ENCODE results near the gene MYO1D. TPM values are rescaled to one million over a fixed set of nuclear protein-coding genes. Genes with fewer than 3 reads are reported as not detected.
A peak's percentile ranks its signal among the peaks of the same experiment; 100 is the strongest.
"Not testable (repeated sequence)": the region's sequence is repeated elsewhere in the genome, so short reads cannot be mapped to it uniquely, and the experiment has no call there.

MYO1D gene
- total RNA-seq, 1 donor from 2014 or later = 5.5 TPM

GRCh38 chr17:32827227-32827626, 49.7 kb downstream of the MYO1D start:
- Histone ChIP-seq H3K9me3 (replicated peaks) (no peaks in the 10 kb centered on the region), H3K27me3 (ENCODE audit: low read depth) (no peaks in the 10 kb centered on the region), H3K4me3 (no peak overlapping the region), H3K27ac (replicated peaks) (no peak overlapping the region), H3K36me3 (no peaks in the 10 kb centered on the region), H3K4me1 (peaks cover 19% of the 10 kb centered on the region)
- TF ChIP-seq, protein P1, sequence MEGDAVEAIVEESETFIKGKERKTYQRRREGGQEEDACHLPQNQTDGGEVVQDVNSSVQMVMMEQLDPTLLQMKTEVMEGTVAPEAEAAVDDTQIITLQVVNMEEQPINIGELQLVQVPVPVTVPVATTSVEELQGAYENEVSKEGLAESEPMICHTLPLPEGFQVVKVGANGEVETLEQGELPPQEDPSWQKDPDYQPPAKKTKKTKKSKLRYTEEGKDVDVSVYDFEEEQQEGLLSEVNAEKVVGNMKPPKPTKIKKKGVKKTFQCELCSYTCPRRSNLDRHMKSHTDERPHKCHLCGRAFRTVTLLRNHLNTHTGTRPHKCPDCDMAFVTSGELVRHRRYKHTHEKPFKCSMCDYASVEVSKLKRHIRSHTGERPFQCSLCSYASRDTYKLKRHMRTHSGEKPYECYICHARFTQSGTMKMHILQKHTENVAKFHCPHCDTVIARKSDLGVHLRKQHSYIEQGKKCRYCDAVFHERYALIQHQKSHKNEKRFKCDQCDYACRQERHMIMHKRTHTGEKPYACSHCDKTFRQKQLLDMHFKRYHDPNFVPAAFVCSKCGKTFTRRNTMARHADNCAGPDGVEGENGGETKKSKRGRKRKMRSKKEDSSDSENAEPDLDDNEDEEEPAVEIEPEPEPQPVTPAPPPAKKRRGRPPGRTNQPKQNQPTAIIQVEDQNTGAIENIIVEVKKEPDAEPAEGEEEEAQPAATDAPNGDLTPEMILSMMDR (IDR thresholded peaks at IDR 0.05; ENCODE audit: borderline replicate concordance) = no peak
- DNase-seq = no peak
- intact Hi-C loops (cut with micrococcal nuclease) = no loop called here

DNA sequence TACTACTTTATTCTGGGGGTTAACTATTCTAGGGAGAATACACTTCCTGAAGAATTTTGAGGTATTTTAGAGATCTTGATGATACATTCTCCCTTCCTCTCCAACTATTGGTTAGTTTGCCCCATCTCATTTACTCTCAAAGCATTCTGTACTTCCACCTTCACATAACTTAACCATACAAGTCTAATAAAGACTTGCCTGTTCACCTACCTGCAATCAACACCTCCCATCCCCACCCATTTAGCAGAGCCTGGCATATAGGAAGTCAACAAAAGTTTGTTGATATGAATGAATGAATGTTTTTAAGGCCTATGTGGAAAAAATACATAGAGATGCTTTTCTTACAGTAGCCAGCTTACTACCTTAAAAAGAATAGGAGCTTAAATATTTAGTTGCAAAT, 50.8 kb downstream of the MYO1D start:
- no peak overlapping the region for H3K27ac ChIP-seq (replicated peaks)
- no peaks in the 10 kb centered on the region for H3K27me3 ChIP-seq (ENCODE audit: low read depth)
- H3K9me3 ChIP-seq (replicated peaks) = no peaks in the 10 kb centered on the region
- TF ChIP-seq, protein P1 (IDR thresholded peaks at IDR 0.05; ENCODE audit: borderline replicate concordance) = no peak
- peaks cover 19% of the 10 kb centered on the region for H3K4me1 ChIP-seq
- H3K36me3 ChIP-seq = no peaks in the 10 kb centered on the region
- DNase-seq = no peak
- no peak overlapping the region for H3K4me3 ChIP-seq
- intact Hi-C loops (cut with micrococcal nuclease) = no loop called here

DNA sequence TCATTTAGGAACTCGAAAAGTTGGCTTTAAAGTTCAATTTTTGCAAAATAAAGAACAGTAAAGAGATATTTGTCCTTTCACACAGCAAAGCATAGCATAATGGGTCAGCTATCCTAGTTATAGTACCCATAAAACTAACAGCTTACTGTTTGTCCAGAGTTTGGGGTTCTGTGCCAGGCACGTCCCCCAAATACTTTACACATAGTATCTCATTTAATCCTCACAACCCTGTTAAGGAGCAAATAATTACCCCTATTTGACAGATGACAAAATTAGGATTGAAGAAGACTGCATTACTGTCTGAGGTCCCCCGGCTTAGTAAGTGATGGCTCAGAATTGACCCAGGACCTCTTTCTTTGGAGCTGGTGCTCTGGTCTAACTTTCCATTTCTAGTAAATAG, 52.6 kb downstream of the MYO1D start:
- DNase-seq = no peak
- TF ChIP-seq, protein P1 (IDR thresholded peaks at IDR 0.05; ENCODE audit: borderline replicate concordance) = no peak
- H3K27me3 ChIP-seq (ENCODE audit: low read depth) = no peaks in the 10 kb centered on the region
- intact Hi-C loops (cut with micrococcal nuclease) = no loop called here
- H3K4me1 ChIP-seq = peaks cover 23% of the 10 kb centered on the region
- H3K9me3 ChIP-seq (replicated peaks) = no peaks in the 10 kb centered on the region
- no peak overlapping the region for H3K27ac ChIP-seq (replicated peaks)
- no peaks in the 10 kb centered on the region for H3K36me3 ChIP-seq
- no peak overlapping the region for H3K4me3 ChIP-seq

DNA sequence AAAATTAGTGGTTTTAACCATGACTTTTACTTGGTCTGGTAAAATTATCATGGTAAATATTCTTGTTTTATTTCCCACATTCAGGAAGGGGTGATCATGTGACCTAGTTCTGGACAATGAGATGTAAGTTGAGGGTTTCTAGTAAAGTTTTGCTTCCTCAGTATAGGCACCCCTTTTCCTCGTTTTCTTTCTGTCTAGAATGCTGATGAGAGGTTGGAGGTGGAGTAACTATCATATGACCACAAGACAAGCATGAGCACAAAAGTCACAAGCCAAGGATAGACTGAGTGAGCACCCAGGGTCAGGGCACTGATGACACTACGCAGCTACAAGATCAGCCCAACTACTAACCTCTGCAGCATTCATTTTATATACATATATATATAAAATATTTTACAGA, 53.9 kb downstream of the MYO1D start:
- intact Hi-C loops (cut with micrococcal nuclease) = no loop called here
- H3K27ac ChIP-seq (replicated peaks) = no peak overlapping the region

DNA sequence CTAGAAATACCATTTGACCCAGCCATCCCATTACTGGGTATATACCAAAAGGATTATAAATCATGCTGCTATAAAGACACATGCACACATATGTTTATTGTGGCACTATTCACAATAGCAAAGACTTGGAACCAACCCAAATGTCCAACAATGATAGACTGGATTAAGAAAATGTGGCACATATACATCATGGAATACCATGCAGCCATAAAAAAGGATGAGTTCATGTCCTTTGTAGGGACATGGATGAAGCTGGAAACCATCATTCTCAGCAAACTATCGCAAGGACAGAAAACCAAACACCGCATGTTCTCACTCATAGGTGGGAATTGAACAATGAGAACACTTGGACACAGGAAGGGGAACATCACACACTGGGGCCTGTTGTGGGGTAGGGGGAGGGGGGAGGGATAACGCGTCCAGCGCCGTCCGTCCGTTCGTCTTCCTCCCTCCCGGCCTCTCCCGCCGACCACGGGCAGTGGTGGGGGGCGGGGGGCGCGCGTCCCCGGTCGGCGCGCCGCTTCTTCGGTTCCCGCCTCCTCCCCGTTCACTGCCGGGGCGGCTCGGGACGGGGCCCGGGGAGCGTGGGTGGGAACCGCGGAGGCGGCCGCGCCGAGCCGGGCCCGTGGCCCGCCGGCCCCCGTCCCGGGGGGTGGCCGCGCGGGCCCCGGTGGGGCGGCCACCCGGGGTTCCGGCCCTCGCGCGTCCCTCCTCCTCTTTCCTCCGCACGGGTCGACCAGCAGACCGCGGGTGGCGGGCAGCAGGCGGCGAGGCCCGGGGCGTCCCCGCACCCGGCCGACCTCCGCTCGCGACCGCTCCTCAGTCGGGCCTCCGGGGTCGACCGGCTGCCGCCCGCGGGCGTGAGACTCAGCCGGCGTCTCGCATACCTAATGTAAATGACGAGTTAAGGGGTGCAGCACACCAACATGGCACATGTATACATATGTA, 54.7 kb downstream of the MYO1D start:
- Histone ChIP-seq H3K4me1 (peaks cover 25% of the 10 kb centered on the region), H3K4me3 (peak overlapping the region; percentile 62)
- DNase-seq = peak; percentile 30
- H3K27ac ChIP-seq (replicated peaks); H3K36me3 ChIP-seq; intact Hi-C loops (cut with micrococcal nuclease); H3K9me3 ChIP-seq (replicated peaks); H3K27me3 ChIP-seq (ENCODE audit: low read depth): not testable (repeated sequence)

More for the DNA sequence above, 53.9 kb downstream of the MYO1D start:
- no peaks in the 10 kb centered on the region for H3K9me3 ChIP-seq (replicated peaks)
- H3K36me3 ChIP-seq = no peaks in the 10 kb centered on the region
- H3K4me3 ChIP-seq = peak overlapping the region; percentile 62
- DNase-seq = no peak
- H3K27me3 ChIP-seq (ENCODE audit: low read depth) = no peaks in the 10 kb centered on the region
- TF ChIP-seq, protein P1 (IDR thresholded peaks at IDR 0.05; ENCODE audit: borderline replicate concordance) = no peak
- H3K4me1 ChIP-seq = peaks cover 27% of the 10 kb centered on the region

- no peaks in the 10 kb centered on the region for H3K36me3 ChIP-seq
- H3K9me3 ChIP-seq (replicated peaks) = no peaks in the 10 kb centered on the region
- no peak for DNase-seq
- no peak overlapping the region for H3K27ac ChIP-seq (replicated peaks)
- no peak overlapping the region for H3K4me3 ChIP-seq
- peaks cover 25% of the 10 kb centered on the region for H3K4me1 ChIP-seq
- intact Hi-C loops (cut with micrococcal nuclease) = no loop called here
- H3K27me3 ChIP-seq (ENCODE audit: low read depth) = no peaks in the 10 kb centered on the region
- TF ChIP-seq, protein P1 (IDR thresholded peaks at IDR 0.05; ENCODE audit: borderline replicate concordance) = no peak
Observed at GRCh38 chr17:32820440-32820839, 56.5 kb downstream of the MYO1D start.

All from left ventricle myocardium inferior (tissue), 1 donor.